CD4-positive, CD25-positive, alpha-beta regulatory T cell (primary cell): ENCODE results near the gene KANTR. TPM values are rescaled to one million over a fixed set of nuclear protein-coding genes. Genes with fewer than 3 reads are reported as not detected.

Experiments used
- ATAC-seq, 2 donors: fragments of 150-1000 bp; cut with Tn5 transposase; one replicate each; pipeline ENCODE4 v1.10.0; 2021; ENCODE audit warnings: low read depth in 2 of 2, moderate number of reproducible peaks in 2 of 2, moderate library complexity in 1 of 2
- DNase-seq, 3 donors: peaks; one replicate each; pipeline versions ENCODE4 v3.0.0 to v3.0.0-alpha.2; 2012 to 2022; ENCODE audit warnings: mixed read lengths in 1 of 3
- H3K27ac ChIP-seq: one replicate; pipeline ENCODE4 v1.7.0; 2013; ENCODE audit warnings: mild to moderate bottlenecking, low read length; ENCODE audit not compliant: insufficient read depth, poor library complexity, severe bottlenecking
- H3K27me3 ChIP-seq: one replicate; pipeline ENCODE4 v1.7.0; 2013; ENCODE audit warnings: low read length; ENCODE audit not compliant: control insufficient read depth, insufficient read depth
- H3K36me3 ChIP-seq: one replicate; pipeline ENCODE4 v1.7.0; 2013; ENCODE audit warnings: mild to moderate bottlenecking, low read length, moderate library complexity; ENCODE audit not compliant: control insufficient read depth, insufficient read depth
- H3K4me1 ChIP-seq: 2 replicates; pipeline ENCODE4 v1.7.0; 2013; ENCODE audit warnings: mild to moderate bottlenecking, low read length; ENCODE audit not compliant: insufficient read depth, control insufficient read depth, poor library complexity, severe bottlenecking
- H3K4me3 ChIP-seq: one replicate; pipeline ENCODE4 v1.7.0; 2013; ENCODE audit warnings: low read depth, mild to moderate bottlenecking, low read length, moderate library complexity
- H3K9me3 ChIP-seq, 2 experiments: 1 replicate in 1 of 2; 2 replicates in 1 of 2; pipeline ENCODE4 v1.7.0; 2013; ENCODE audit warnings: low read length in 2 of 2, mild to moderate bottlenecking in 1 of 2, moderate library complexity in 1 of 2; ENCODE audit not compliant: control insufficient read depth in 2 of 2
- H3K27ac Mint-ChIP-seq, 3 donors: one replicate each; pipeline ENCODE4 v1.8.0; 2020 to 2022; ENCODE audit warnings: mild to moderate bottlenecking in 3 of 3, mixed read lengths in 3 of 3, moderate library complexity in 2 of 3
- H3K27me3 Mint-ChIP-seq: one replicate; pipeline ENCODE4 v1.8.0; 2022; ENCODE audit warnings: mild to moderate bottlenecking, mixed read lengths
- H3K36me3 Mint-ChIP-seq: one replicate; pipeline ENCODE4 v1.8.0; 2020; ENCODE audit warnings: mixed read lengths
- H3K4me1 Mint-ChIP-seq, 4 donors: one replicate each; pipeline ENCODE4 v1.8.0; 2020 to 2022; ENCODE audit warnings: mixed read lengths in 4 of 4, mild to moderate bottlenecking in 1 of 4
- H3K4me3 Mint-ChIP-seq, 4 donors: one replicate each; pipeline ENCODE4 v1.8.0; 2020 to 2022; ENCODE audit warnings: mild to moderate bottlenecking in 4 of 4, mixed read lengths in 4 of 4, moderate library complexity in 3 of 4
- H3K9me3 Mint-ChIP-seq, 7 donors: one replicate each; pipeline ENCODE4 v1.8.0; 2020 to 2022; ENCODE audit warnings: mixed read lengths in 7 of 7, mild to moderate bottlenecking in 3 of 7, moderate library complexity in 2 of 7
- polyA plus RNA-seq, 4 donors: library from polyadenylated mRNA; unstranded; fragments of 300-500 nt; fragmentation: Illumina TruSeq; gene quantifications; one replicate each; pipeline ENCODE4 v1.2.3, GENCODE V29; 2021
- total RNA-seq: library from RNA; stranded (reverse); gene quantifications from one replicate; pipeline ENCODE4 v1.2.3, GENCODE V29; 2022

The KANTR gene
- total and polyA plus RNA-seq, 5 donors from 2014 or later: 0.81 to 14.1 (median 2.1) TPM

DNA sequence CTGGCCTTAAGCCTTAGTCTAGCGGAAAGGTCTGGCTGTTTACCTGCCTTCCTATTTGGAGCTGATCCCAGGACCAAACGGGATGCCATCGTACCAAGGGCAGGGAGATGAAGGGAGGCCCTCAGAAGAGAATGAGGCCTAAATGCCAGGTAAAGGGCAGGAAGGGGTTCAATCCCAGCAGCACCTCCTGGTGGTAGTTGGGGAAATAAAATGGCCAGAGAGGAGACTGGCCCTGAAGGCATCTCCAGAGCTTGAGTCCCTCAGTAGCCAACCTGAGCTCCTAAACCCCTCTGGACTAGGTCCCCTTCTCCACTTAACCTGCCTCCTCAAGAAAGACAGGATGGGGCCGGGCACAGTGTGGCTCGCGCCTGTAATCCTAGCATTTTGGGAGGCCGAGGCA lies 77.4 kb downstream of the KANTR start:
- H3K4me3 ChIP-seq: no peak overlapping the region
- Mint-ChIP-seq H3K36me3 (peaks cover 33% of the 10 kb centered on the region), H3K27ac (no peak overlapping the region), H3K4me3 (no peak overlapping the region), H3K4me1 (peaks cover 0 to 3% (median 0%) of the 10 kb centered on the region in 4 donors), H3K9me3 (peaks cover 0 to 5% (median 0%) of the 10 kb centered on the region in 7 donors), H3K27me3 (no peaks in the 10 kb centered on the region)
- no peaks in the 10 kb centered on the region for H3K36me3 ChIP-seq
- H3K9me3 ChIP-seq: peaks cover 0 to 2% of the 10 kb centered on the region in 2 experiments
- no peak for DNase-seq
- H3K27ac ChIP-seq: no peak overlapping the region
- no peaks in the 10 kb centered on the region for H3K4me1 ChIP-seq
- no peaks in the 10 kb centered on the region for H3K27me3 ChIP-seq
- ATAC-seq: no peak

Other genes starting within 250 kb of the KANTR start
- gene XAGE3, start 226.1 kb upstream of the KANTR start, total RNA-seq: not detected
- gene XAGE3, start 226.1 kb upstream of the KANTR start, polyA plus RNA-seq: not detected
- 10.0 TPM for gene FAM156B, start 196.8 kb upstream of the KANTR start, total RNA-seq
- 1 to 10 TPM; 4.5 to 6.3 (median 5.2) TPM for gene FAM156B, start 196.8 kb upstream of the KANTR start, polyA plus RNA-seq
- 20.0 TPM for gene FAM156A, start 135.6 kb upstream of the KANTR start, total RNA-seq
- gene FAM156A, start 135.6 kb upstream of the KANTR start, polyA plus RNA-seq: 1 to 10 TPM; 3.3 to 7.0 (median 3.6) TPM
- not detected for gene GPR173, start 45.4 kb upstream of the KANTR start, total RNA-seq
- not detected for gene GPR173, start 45.4 kb upstream of the KANTR start, polyA plus RNA-seq
- 333 TPM for gene TSPYL2, start 11.8 kb upstream of the KANTR start, total RNA-seq
- 10 to 100 TPM; 10.1 to 15.6 (median 13.7) TPM for gene TSPYL2, start 11.8 kb upstream of the KANTR start, polyA plus RNA-seq
- 358 TPM for gene KDM5C, start 131.1 kb downstream of the KANTR start, total RNA-seq
- gene KDM5C, start 131.1 kb downstream of the KANTR start, polyA plus RNA-seq: 10 to 100 TPM; 22.0 to 34.8 (median 27.8) TPM
- gene IQSEC2, start 187.4 kb downstream of the KANTR start, total RNA-seq: 0.39 TPM
- under 1 TPM in 3 of 4 donors, not detected in 1; 0.15 to 0.42 (median 0.31) TPM for gene IQSEC2, start 187.4 kb downstream of the KANTR start, polyA plus RNA-seq